GM19328 (cell line): ENCODE results near the gene PCNT.
A peak's percentile ranks its signal among the peaks of the same experiment; 100 is the strongest.
"Not testable (repeated sequence)": the region's sequence is repeated elsewhere in the genome, so short reads cannot be mapped to it uniquely, and the experiment has no call there.

Experiments
- ATAC-seq: cut with Tn5 transposase; IDR thresholded peaks from one replicate; pipeline ENCODE4 v1.9.1; 2021; ENCODE audit warnings: mild to moderate bottlenecking, moderate library complexity; ENCODE audit not compliant: unreplicated experiment

Gene PCNT

DNA sequence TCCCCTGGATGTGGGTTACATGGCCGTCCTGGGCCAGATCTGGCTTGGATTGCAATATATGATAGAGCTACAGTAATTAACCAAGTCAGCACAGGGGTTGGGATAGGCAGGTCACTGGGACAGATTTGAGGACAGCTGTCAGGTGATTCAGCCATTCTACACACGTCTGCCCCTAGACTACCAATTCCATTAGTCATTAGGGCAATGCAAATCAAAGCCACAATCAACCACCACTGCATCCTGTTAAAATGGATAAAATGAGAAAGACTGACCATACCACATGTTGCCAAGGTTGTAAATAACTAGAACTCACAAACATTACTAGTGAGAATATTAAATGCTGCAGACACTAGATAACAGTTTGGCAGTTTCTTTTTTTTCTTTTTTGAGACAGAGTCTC, 16.3 kb upstream of the PCNT start:
- no peak for ATAC-seq

- ATAC-seq = no peak
Observed at GRCh38 chr21:46308431-46308830, 15.5 kb upstream of the PCNT start.

DNA sequence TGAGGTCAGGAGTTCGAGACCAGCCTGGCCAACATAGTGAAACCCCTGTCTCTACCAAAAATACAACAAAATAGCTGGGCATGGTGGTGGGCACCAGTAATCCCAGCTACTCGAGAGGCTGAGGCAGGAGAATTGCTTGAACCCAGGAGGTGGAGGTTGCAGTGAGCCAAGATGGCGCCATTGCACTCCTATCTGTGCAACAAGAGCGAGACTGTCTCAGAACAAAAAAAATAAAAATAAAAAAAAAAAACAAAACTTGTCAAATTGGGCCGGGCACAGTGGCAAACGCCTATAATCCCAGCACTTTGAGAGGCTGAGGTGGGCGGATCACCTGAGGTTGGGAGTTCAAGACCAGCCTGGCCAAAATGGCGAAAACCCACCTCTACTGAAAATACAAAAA, 13.7 kb upstream of the PCNT start:
- not testable (repeated sequence) for ATAC-seq

DNA sequence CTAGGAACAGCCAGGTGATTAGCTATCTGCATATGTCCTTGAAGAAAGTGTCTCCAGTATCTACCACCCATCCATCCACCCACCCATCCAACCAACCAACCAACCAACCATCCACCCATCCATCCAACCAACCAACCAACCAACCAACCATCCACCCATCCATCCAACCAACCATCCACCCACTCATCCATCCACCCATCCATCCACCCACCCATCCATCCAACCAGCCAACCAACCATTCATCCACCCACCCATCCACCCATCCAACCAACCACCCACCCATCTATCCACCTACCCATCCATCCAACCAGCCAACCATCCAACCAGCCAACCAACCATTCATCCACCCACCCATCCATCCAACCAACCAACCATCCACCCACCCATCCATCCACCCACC, 12.4 kb upstream of the PCNT start:
- no peak for ATAC-seq

DNA sequence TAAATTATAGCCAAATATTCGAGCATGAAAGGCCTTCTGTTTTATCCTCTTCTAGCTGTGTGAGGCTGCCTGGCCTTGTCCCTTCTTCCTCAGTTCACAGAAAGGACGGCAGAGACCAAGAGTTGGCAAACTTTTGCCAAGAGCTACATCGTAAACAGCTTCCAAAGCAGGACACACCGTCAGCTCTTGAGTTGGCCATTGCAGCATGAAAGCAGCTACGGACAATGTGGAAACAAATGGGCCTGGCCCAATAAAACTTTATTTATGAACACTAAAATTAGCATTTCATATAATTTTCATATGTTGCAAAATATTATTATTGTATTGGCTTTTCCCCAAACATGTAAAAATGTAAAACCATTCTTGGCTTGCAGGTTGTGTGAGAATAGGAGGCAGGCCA, 11.0 kb upstream of the PCNT start:
- ATAC-seq = no peak

DNA sequence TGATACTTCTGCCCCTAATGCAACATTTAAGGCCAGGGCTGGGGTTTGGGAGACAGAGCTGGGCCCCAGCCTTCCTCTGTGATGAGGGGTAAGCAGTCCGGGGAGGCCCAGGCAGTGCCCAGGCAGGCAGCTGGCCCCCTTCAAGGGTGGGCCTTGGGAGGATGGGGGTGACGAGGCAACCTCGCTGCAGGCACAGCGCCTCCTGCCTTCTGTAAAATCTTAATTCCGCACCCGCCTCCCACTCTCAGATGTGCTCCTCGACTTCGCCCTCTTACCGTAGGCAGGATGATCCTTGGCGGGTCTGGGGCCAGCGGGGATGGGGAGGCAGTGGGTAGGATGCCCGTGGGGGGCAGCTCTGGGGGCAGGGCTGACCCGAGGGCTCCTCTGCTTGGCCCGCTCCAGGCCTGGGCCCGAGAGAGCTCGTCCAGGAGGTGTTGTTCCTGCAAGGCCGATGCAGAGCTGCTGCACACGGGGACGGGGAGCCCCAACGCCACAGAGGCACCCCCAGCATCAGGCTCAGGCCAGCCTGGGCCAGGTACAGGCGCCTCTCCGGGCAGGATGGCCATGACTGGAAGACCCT, 9.4 kb upstream of the PCNT start:
- ATAC-seq = no peak

DNA sequence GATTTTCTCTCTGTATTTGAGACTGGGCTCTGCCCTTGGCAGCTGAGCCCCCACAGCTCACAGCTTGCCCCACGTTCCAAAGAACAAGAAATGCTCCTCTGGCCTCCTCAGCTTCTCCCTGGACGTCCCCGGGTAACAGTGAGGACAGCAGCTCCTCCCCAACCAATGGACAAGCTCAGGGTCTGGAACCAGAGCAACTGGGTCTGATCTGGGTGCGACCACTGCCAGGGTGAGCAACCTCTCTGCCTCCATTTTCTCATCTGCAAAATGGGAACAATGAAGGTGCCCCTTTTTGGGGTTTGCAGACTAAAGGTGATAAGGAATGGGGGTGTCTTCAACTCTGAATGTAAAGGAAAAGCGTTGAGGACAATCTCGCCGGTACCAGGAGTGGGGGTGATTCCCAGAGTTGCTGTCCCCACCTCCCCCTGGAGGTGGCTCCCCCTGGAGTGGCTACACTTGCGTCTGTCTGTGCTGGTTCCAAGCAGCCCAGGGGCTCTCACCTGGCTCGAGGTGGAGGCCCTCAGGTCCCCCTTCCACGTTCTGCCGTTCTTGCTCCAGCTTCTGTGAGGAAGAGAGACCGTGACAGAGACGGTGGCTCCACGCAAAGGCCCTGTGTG, 7.1 kb upstream of the PCNT start:
- ATAC-seq = no peak

- ATAC-seq = no peak
Observed at GRCh38 chr21:46317710-46318463, 6.1 kb upstream of the PCNT start.

- ATAC-seq = no peak
Observed at GRCh38 chr21:46318464-46318845, 5.5 kb upstream of the PCNT start.

- no peak for ATAC-seq
Observed at GRCh38 chr21:46319186-46319585, 4.8 kb upstream of the PCNT start.

- no peak for ATAC-seq
Observed at GRCh38 chr21:46320331-46320801, 3.6 kb upstream of the PCNT start.

- no peak for ATAC-seq
Observed at GRCh38 chr21:46322351-46323226, 1.4 kb upstream of the PCNT start.

GRCh38 chr21:46323227-46323709, 688 bp upstream of the PCNT start:
- no peak for ATAC-seq

- peak; percentile 61 for ATAC-seq
Observed at GRCh38 chr21:46324390-46325072, 575 bp downstream of the PCNT start.

GRCh38 chr21:46325073-46325912, 1.3 kb downstream of the PCNT start:
- no peak for ATAC-seq

DNA sequence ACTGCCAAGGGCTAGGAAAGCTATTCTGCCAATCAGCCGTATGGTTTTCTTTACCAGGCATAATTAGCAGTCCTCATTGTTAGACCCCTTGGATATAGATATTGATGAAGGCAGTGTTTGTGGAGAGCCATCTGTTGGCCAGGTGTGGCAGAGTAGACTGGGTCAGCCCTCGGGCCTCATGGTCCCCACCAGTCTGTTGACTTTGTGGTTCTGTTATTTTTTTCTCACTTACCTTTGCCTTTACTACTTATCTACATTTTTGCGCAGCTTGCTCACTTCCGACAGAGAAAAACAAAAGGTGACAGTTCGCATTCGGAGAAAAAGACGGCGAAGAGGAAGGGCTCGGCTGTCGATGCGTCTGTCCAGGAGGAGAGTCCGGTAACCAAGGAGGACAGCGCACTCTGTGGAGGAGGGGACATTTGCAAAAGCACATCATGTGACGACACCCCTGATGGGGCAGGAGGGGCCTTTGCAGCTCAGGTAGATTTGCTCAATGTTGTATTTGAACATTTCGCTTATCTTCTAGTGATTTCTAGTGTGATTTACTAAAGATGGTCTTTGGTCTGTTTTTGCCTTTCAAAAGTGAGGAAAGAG, 2.3 kb downstream of the PCNT start:
- ATAC-seq = no peak

DNA sequence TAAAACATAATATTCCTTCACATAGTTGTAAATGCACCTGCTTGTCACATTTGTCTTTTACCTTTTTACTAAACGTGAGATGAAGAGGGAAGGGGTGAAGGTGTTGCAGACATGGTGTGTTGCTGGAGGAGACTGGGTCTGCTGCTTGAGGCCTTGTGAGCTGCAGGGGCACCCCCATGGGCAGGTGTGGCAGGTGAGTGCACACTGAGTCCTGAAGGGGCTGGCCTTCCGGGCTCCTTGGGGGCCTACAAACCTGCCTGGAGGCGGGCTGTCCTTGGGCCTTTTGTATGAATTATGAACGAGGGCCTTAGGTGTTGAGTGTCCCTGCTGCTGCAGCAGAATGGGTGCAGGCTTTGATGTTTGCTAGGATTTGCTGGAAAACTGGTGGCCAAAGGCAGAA, 3.8 kb downstream of the PCNT start:
- no peak for ATAC-seq

DNA sequence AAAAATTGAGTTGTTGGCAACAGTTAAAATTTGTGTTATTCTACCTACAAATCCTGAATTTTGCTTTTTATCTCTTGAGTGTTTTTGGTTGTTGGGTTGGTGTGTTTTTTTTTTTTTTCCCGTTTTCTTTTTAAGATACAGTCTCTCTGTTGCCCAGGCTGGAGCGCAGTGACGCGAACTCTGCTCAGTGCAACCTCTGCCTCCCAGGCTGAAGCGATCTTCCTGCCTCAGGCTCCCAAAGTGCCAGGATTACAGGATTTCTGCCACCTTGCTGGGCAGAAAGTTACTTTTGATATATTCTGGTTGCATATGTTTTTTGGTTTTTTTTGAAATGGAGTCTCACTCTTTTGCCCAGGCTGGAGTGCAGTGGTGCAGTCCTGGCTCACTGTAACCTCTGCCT, 4.2 kb downstream of the PCNT start:
- ATAC-seq = no peak

- no peak for ATAC-seq
Observed at GRCh38 chr21:46329796-46330195, 5.8 kb downstream of the PCNT start.
